ENCODE measurements around the gene NEDD4L. TPM values are rescaled to one million over a fixed set of nuclear protein-coding genes. Genes with fewer than 3 reads are reported as not detected.

Gene NEDD4L
- total and polyA plus RNA-seq, 8 donors, result 45.0 to 113 (median 66.4) TPM

- 86 to 90% methylated on average over 5 of the region's 5 CpGs for WGBS, 2 donors
- no peak for TF ChIP-seq CTCF (IDR thresholded peaks at IDR 0.05)
- DNase-seq, result no peak
- Histone ChIP-seq H3K4me1 (peaks cover 0 to 3% (median 0%) of the 10 kb centered on the region in 3 donors), H3K27ac (no peak overlapping the region), H3K36me3 (no peaks in the 10 kb centered on the region), H3K9me3 (no peaks in the 10 kb centered on the region), H3K4me3 (no peak overlapping the region), H3K27me3 (no peaks in the 10 kb centered on the region)
- ATAC-seq, result no peak
- intact Hi-C loops (cut with DNase I), result no loop called here
- peak; percentile 64 for FAIRE-seq
Observed at GRCh38 chr18:58242968-58243367, 198.9 kb downstream of the NEDD4L start.

DNA sequence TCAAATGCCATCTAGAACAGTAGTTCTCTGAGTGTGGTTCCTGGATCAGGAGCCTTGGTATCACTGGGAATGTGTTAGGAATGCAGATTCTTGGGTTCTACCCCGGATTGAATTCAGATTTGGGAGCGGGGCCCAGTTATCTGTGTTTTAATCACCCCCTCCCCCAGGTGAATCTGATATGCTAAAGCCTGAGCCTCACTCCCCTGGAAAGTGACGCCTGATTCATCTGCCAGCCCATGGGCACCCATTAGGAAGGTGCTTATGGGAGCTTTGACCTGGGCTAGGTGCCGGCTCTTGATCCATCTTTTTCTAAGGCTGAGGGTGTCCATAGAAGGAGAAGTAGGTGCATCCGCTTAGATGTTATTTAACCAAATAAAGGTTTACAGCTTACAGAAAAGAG lies 199.4 kb downstream of the NEDD4L start:
- DNase-seq (no peak), FAIRE-seq (no peak), ATAC-seq (no peak)
- WGBS, 2 donors, result 95% methylated on average over 5 of the region's 5 CpGs
- intact Hi-C loops (cut with DNase I), result no loop called here
- TF ChIP-seq CTCF (IDR thresholded peaks at IDR 0.05), result no peak
- no peaks in the 10 kb centered on the region for H3K9me3 ChIP-seq
- H3K36me3 ChIP-seq, result no peaks in the 10 kb centered on the region
- H3K4me1 ChIP-seq, result peaks cover 0 to 3% (median 0%) of the 10 kb centered on the region in 3 donors
- H3K4me3 ChIP-seq, result no peak overlapping the region
- H3K27me3 ChIP-seq, result no peaks in the 10 kb centered on the region
- no peak overlapping the region for H3K27ac ChIP-seq

GRCh38 chr18:58247363-58247834 lies 203.4 kb downstream of the NEDD4L start:
- no peaks in the 10 kb centered on the region for H3K36me3 ChIP-seq
- intact Hi-C loops (cut with DNase I), result no loop called here
- ATAC-seq, result peak; percentile 31 to 72 (median 68)
- FAIRE-seq, result no peak
- no peak overlapping the region for H3K4me3 ChIP-seq
- no peaks in the 10 kb centered on the region for H3K9me3 ChIP-seq
- H3K4me1 ChIP-seq, result peaks cover 0 to 2% (median 0%) of the 10 kb centered on the region in 3 donors
- peak overlapping the region in 2 of 4 donors; percentile 37 to 55 for H3K27ac ChIP-seq
- 62 to 63% methylated on average over 20 of the region's 20 CpGs for WGBS, 2 donors
- DNase-seq, result peak in 1 of 6 donors; percentile 22
- no peaks in the 10 kb centered on the region for H3K27me3 ChIP-seq
- no peak for TF ChIP-seq CTCF (IDR thresholded peaks at IDR 0.05)

GRCh38 chr18:58249712-58250111 lies 205.7 kb downstream of the NEDD4L start:
- Histone ChIP-seq H3K9me3 (no peaks in the 10 kb centered on the region), H3K27ac (no peak overlapping the region), H3K27me3 (no peaks in the 10 kb centered on the region), H3K36me3 (no peaks in the 10 kb centered on the region), H3K4me1 (peaks cover 0 to 8% (median 7%) of the 10 kb centered on the region in 3 donors), H3K4me3 (no peak overlapping the region)
- intact Hi-C loops (cut with DNase I), result no loop called here
- ATAC-seq (no peak), FAIRE-seq (no peak), DNase-seq (no peak)
- TF ChIP-seq CTCF (IDR thresholded peaks at IDR 0.05), result no peak
- 93 to 97% methylated on average over 1 of the region's 1 CpG for WGBS, 2 donors

- Histone ChIP-seq H3K4me3 (no peak overlapping the region), H3K4me1 (peaks cover 0 to 8% (median 7%) of the 10 kb centered on the region in 3 donors), H3K27ac (no peak overlapping the region), H3K9me3 (no peaks in the 10 kb centered on the region), H3K36me3 (peaks cover 0 to 9% (median 0%) of the 10 kb centered on the region in 3 donors), H3K27me3 (no peaks in the 10 kb centered on the region)
- TF ChIP-seq CTCF (IDR thresholded peaks at IDR 0.05), result no peak
- DNase-seq, result no peak
- intact Hi-C loops (cut with DNase I), result no loop called here
- WGBS, 2 donors, result 88 to 100% methylated on average over 2 of the region's 2 CpGs
- no peak for FAIRE-seq
- ATAC-seq, result no peak
Observed at GRCh38 chr18:58251416-58251815, 207.4 kb downstream of the NEDD4L start.

Data from pancreas (tissue), 10 donors.